H1 (cell line): Measurements from ENCODE around the gene AHNAK2. TPM values are rescaled to one million over a fixed set of nuclear protein-coding genes. Genes with fewer than 3 reads are reported as not detected.

Experiments used
- CHD2 ChIP-seq: IDR thresholded peaks from 2 replicates; pipeline ENCODE4 v1.6.1; 2012; ENCODE audit warnings: low read length, improper control_type of control experiment
- MAFK ChIP-seq: IDR thresholded peaks from 2 replicates; pipeline ENCODE4 v1.6.1; 2012; ENCODE audit warnings: low read depth, mild to moderate bottlenecking, improper control_type of control experiment, low read length
- SIRT6 ChIP-seq: IDR thresholded peaks from one replicate; pipeline ENCODE4 v1.7.1; 2012; ENCODE audit warnings: low read length, inconsistent platforms
- polyA plus RNA-seq, 7 experiments: library from polyadenylated mRNA; depleted of rRNA in 3 of 7; stranded (reverse) in 5 of 7; unstranded in 2 of 7; fragments of >200 nt in 5 of 7; fragments of 200-250 nt in 2 of 7; gene quantifications; 1 replicate in 5 of 7; 2 replicates in 1 of 7; 4 replicates in 1 of 7; pipeline versions ENCODE4 v1.2.1 to v1.2.3, GENCODE V29; 2011 to 2013; ENCODE audit warnings: missing spikeins in 2 of 7, mixed read lengths in 2 of 7
- total RNA-seq: library from RNA; stranded (reverse); fragmentation: NEBNext Ultra II Directional; extraction: Animal tissue kit (Norgen Biotek cat#: 25700); gene quantifications from 2 replicates; pipeline ENCODE4 v1.2.1, GENCODE V29; 2021

AHNAK2 gene
- total and polyA plus RNA-seq, 2 of the 8 experiments (the other 6 are each of a cell fraction or from before 2014, with no cell fraction given) = 0.95 to 2.0 TPM

- TF ChIP-seq MAFK = no peak
- TF ChIP-seq SIRT6 = no peak
- TF ChIP-seq CHD2 = no peak
Observed at GRCh38 chr14:104994978-104995377, 16.8 kb upstream of the AHNAK2 start (continued).
